ENCODE measurements around the gene BCAS3. TPM values are rescaled to one million over a fixed set of nuclear protein-coding genes. Genes with fewer than 3 reads are reported as not detected.

BCAS3 gene
- total and polyA plus RNA-seq, 9 donors = 9.4 to 37.0 (median 21.6) TPM

- WGBS, 3 donors = 78 to 82% (median 79%) methylated on average over 4 of the region's 4 CpGs
- no peak overlapping the region for H3K27ac ChIP-seq
Observed at GRCh38 chr17:61230972-61231820, 553.5 kb downstream of the BCAS3 start.

GRCh38 chr17:61232871-61233270, 555.2 kb downstream of the BCAS3 start:
- no peak overlapping the region for H3K4me3 ChIP-seq
- no peak for DNase-seq
- H3K27me3 ChIP-seq = no peaks in the 10 kb centered on the region
- H3K9me3 ChIP-seq = no peaks in the 10 kb centered on the region
- intact Hi-C loops (cut with DNase I) = no loop called here
- H3K36me3 ChIP-seq = no peaks in the 10 kb centered on the region
- H3K27ac ChIP-seq = no peak overlapping the region
- WGBS, 3 donors = 81 to 85% (median 85%) methylated on average over 3 of the region's 3 CpGs
- no peaks in the 10 kb centered on the region for H3K4me1 ChIP-seq (ENCODE audit: insufficient read depth)
- TF ChIP-seq POLR2A (IDR thresholded peaks at IDR 0.05) = no peak
- TF ChIP-seq EP300 (IDR thresholded peaks at IDR 0.05) = no peak
- TF ChIP-seq CTCF (IDR thresholded peaks at IDR 0.05) = no peak

More at GRCh38 chr17:61230972-61231820, 553.5 kb downstream of the BCAS3 start:
- no peaks in the 10 kb centered on the region for H3K4me1 ChIP-seq (ENCODE audit: insufficient read depth)
- no peaks in the 10 kb centered on the region for H3K27me3 ChIP-seq
- TF ChIP-seq CTCF (IDR thresholded peaks at IDR 0.05) = no peak
- no peak for TF ChIP-seq EP300 (IDR thresholded peaks at IDR 0.05)
- TF ChIP-seq POLR2A (IDR thresholded peaks at IDR 0.05) = no peak
- no peak overlapping the region for H3K4me3 ChIP-seq
- DNase-seq = no peak
- intact Hi-C loops (cut with DNase I) = no loop called here
- no peaks in the 10 kb centered on the region for H3K36me3 ChIP-seq
- no peaks in the 10 kb centered on the region for H3K9me3 ChIP-seq

GRCh38 chr17:61233991-61234750, 556.5 kb downstream of the BCAS3 start:
- Histone ChIP-seq H3K36me3 (no peaks in the 10 kb centered on the region), H3K4me1 (ENCODE audit: insufficient read depth) (no peaks in the 10 kb centered on the region), H3K9me3 (no peaks in the 10 kb centered on the region), H3K27ac (no peak overlapping the region), H3K27me3 (no peaks in the 10 kb centered on the region), H3K4me3 (no peak overlapping the region)
- DNase-seq = no peak
- no peak for TF ChIP-seq CTCF (IDR thresholded peaks at IDR 0.05)
- TF ChIP-seq EP300 (IDR thresholded peaks at IDR 0.05) = no peak
- TF ChIP-seq POLR2A (IDR thresholded peaks at IDR 0.05) = no peak
- WGBS, 3 donors = 95% methylated on average over 1 of the region's 1 CpG
- intact Hi-C loops (cut with DNase I) = no loop called here

- H3K27me3 ChIP-seq = no peaks in the 10 kb centered on the region
Observed at GRCh38 chr17:61235001-61235826, 557.6 kb downstream of the BCAS3 start.

More at GRCh38 chr17:61235001-61235826, 557.6 kb downstream of the BCAS3 start:
- intact Hi-C loops (cut with DNase I) = no loop called here
- no peak for TF ChIP-seq EP300 (IDR thresholded peaks at IDR 0.05)
- TF ChIP-seq CTCF (IDR thresholded peaks at IDR 0.05) = no peak
- TF ChIP-seq POLR2A (IDR thresholded peaks at IDR 0.05) = no peak
- H3K9me3 ChIP-seq = no peaks in the 10 kb centered on the region
- no peaks in the 10 kb centered on the region for H3K4me1 ChIP-seq (ENCODE audit: insufficient read depth)
- 73 to 75% (median 75%) methylated on average over 15 of the region's 15 CpGs for WGBS, 3 donors
- DNase-seq = no peak
- H3K4me3 ChIP-seq = no peak overlapping the region
- no peak overlapping the region for H3K27ac ChIP-seq
- H3K36me3 ChIP-seq = no peaks in the 10 kb centered on the region

Measured in ovary (tissue), 9 donors.